Activated effector memory CD4-positive, alpha-beta T cell treated with anti-CD3 and anti-CD28 coated beads, Interleukin-2, amount 50 U/mL, for 16 hours (primary cell): Measurements from ENCODE around the gene STXBP4.

Experiments
- DNase-seq: peaks from one replicate; pipeline ENCODE4 v3.0.0-alpha.2; 2020

Gene STXBP4

DNA sequence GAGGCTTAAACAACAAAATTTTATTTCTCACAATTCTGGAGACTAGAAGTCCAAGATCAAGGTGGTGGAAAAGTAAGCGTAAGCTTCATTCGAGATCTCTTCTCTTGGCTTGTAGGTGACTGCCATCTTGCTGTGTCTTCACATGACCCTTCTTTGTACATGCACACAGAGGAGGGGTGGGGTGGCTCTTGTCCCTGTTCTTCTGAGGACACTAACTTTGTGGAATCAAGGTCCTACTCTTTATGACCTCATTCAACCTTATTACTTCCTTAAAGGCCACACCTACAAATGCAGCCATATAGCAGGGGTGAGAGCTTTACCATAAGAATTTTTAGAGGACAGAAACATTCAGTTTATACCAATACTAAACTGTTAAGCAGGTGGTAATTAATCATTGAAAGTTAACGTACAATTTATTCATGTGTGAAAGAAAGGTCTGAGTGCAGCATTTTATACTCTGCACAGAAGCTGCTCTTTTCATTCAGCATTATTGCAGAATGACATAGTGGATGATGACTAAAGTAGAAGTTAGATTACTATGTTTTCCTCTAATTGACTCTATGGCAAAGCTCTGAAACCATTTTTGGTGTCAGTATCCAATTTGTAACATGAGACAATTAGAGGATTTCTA, 156.3 kb downstream of the STXBP4 start:
- DNase-seq: no peak

DNA sequence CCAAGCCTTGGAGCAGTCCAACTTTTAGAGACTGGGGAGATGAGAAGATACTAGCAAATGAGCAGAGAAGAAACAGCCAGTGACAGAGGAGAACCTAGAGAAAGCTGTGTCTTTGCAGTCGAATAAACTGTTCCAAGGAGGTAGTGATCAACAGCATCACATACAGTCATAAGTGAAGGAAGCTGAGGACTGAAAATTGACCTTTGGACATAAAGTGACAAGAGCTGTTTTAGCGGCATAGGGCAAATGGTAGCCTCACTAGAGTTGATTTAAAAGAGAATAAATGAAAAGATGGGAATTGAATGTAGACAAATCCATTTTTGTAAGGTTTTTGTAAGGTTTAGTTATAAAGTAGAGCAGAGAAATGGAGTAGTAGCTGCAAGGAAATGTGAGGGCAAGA, 165.0 kb downstream of the STXBP4 start:
- DNase-seq: no peak

DNA sequence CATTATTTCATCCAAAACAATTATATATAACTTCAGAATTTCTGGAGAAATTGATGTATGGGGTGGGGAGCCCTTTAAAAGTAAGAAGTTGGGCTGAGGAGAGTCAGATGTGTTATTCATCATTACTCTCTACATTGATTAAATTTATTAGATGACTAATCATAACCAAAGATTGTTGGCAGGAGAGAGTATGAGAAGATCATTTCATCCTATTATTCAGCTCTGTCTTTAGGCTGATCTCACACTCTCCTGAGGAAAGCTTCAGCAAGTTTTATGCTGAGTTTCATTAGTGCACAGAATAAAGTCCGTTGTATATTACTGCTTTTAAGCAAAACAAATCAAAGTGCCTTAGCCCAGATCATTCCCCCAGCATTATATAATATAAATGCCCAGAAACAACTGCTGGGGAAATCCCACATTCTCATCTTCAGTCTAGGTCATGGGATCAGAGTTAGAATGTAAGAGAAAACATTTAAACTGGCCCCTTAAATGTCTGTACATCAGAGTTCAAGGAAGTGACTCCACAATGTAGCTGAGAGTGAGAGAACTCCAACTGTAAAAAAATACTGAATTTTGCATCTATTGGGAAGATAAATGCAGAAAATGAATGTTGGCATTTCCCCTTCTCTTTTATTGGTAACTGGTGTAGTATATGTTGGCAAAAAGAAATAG, 166.1 kb downstream of the STXBP4 start:
- no peak for DNase-seq

DNA sequence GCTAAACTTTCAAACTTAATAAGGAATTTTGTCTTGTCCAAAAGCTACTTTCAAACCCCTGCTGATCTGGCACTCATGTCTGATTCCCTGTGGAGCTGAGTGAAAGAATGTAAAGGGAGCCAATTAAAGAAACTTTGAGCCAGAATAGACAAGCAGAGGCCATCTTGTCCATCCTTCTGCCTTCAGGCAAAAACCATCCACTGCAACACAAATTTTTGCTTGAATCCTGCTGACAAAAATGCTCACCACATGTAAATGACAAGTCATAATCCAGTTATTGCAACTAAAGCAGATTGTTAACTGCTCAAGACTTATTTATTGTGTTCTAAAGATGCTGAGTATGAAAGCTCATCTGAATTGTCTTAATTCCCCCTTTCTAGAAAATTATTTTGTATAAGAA, 172.2 kb downstream of the STXBP4 start:
- DNase-seq: no peak

DNA sequence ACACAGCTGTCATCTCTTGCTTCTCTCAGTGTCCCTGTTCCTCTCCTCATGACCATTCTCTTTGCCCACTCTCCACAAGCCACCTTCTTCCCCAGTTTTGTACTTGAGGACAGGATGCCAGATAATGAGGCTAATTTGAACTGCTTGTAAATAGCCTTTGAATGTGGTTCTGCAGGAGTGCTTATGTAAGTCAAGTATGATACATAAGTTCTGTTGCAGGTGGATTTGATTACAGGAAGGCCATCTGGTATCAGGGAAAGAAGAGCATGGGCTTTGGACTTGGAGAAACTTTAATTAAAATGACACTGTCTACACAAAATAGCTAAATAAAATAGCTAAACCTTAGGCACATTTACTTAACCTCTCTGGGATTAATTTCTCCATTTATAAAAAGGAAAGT, 176.0 kb downstream of the STXBP4 start:
- DNase-seq: no peak

DNA sequence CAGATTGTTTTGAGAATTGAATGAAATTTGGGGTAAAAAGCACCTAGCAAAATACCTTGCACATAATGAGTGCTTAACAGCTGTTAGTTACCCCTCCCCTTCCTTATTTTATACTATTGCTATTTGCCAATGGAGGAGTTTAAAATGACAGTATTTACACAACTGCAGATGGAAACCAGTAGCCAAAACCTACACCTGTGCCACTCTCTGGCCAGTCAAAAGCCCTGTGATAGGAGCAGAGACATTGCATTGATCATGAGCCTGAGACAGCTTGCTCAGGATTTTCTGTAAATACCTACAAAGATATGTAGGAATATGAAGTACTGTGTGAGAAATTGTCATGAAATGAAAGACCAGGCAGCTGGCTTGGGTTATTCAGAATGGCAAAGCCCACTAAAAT, 180.9 kb downstream of the STXBP4 start:
- DNase-seq: no peak

DNA sequence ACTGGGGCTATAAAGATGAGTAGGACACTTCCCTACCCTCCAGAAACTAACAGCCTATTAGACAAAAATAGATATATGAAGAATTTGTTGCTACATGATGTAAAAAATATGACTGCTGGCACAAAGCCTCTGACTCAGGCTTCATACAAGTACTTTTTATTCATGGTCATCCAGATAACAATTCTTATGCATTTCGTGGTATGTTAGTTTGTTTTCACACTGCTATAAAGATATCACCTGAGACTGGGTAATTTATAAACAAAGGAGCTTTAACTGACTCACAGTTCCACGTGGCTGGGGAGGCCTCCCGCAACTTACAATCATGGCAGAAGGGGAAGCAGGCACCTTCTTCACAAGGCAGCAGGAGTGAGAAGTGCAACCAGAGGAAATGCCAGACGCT, 183.7 kb downstream of the STXBP4 start:
- DNase-seq: no peak

DNA sequence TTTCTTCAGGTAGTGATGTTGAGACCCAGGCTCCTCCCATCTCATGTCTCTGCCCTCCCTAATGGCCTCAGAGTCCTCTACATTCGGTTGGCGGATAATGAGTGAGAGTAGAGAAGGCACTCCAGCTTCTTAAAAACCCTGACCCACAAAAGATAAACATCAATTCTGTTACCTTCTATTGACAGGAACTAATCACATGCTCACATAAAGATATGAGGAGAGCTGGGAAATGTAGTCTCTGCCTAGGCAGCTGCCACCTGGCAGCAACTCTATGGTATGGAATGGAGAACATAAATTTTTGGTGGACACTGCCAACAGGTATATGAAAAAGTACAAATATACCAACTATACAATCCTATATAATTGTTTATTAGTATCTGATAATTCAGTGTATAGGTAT, 185.5 kb downstream of the STXBP4 start:
- no peak for DNase-seq

DNA sequence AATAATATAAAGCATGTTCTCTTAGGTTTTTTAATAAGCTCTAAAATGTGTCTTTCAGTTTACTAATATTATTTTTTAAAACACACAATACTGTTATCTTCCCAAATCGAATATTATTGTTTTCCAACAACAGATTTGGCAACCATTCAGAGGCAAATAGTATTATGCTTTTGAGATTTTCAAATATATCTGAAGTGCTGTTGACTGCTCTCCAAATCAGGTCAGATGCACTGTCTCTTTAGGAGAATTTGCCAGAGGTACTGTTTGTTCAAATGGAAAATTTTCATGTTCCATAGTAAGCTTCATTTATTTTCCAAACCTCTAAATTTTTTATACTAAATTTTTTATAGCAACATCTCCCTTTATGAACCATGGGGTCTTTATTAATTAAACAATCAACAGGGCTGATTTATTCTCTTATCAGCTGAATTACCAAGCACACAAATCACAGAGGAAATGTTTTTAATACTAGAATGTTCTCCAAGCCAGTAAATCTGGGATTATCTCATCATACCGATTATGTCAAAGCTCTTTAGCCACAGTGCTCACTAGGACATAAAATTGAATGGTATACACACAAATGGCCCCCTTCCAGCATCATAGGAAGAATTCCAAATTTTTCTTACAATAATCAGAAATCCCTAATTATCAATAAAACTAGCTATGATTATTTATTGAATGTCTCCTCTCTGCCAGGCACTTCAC, 187.4 kb downstream of the STXBP4 start:
- DNase-seq: no peak

DNA sequence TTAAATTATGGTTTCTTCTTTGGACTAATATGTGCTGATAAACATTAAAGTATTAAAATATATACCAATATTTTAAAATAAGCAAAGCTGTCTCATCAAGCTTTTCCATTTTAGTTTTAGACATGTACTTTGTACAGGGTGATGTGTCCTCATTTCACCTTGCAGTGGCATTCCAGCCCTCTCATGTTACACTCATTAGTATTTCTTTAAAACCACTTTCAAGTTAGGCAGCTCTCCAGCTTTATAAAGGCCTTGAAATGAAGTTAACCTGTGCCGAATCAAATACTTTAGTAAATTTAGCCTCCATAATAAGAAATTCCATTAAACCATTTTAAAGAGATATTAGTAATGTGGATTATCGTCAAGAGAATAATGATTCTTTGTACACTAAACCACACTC, 188.6 kb downstream of the STXBP4 start:
- no peak for DNase-seq

DNA sequence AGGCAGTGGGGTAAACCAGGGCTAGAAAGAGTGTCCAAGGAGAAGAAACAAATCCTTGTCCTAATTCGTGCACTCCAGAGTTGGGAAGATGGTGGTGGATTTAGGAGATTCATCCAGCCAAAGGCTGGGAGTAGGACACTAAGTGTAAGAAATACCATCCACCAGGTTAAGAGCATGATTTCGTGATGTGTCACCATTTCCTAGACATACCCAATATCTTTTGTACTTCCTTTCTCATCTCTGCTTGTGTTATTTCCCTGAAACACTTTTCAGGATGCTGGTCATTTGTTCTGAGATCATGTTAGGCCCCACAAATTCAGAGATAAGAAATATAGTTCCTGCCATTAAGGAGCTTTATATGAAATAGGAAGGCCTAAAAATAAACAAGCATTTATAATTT, 189.9 kb downstream of the STXBP4 start:
- DNase-seq: no peak

DNA sequence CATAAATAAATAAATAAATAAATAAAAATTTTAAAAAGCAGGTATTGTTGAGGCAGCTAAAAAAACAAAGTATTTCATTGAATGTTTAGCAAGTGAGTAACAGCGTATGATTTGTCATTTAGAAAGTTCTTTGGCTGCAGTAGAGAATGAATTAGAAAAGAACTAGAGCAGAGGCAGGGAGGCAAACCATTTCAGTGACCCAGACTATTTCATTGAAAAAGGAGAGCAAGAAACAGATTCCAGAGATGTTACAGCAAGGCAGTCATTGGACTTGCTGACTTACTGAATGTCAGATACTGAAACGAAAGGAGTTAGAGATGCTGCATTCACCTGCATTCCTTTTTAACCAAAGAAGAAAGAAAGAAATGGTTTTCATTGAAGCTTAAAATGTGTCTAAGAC, 190.7 kb downstream of the STXBP4 start:
- no peak for DNase-seq

DNA sequence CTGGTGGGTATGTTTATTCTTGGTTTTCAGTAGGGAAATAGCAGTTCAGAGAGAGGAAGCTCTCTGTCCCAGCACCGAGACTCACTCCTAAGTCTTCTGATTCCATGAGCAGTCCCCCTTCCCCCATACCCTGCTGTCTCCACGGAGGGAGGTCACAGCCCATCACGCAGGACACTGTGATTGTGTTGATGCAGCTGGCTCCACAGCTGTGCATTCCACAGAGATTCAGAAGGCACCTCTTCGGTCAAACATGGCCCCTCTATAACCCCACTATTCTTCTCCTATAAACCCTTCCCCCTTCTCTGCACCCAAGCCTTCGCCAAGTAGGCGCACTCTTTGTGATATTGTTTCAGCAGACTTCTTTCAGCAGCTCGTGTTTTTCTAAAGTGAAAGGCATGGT, 191.9 kb downstream of the STXBP4 start:
- no peak for DNase-seq

DNA sequence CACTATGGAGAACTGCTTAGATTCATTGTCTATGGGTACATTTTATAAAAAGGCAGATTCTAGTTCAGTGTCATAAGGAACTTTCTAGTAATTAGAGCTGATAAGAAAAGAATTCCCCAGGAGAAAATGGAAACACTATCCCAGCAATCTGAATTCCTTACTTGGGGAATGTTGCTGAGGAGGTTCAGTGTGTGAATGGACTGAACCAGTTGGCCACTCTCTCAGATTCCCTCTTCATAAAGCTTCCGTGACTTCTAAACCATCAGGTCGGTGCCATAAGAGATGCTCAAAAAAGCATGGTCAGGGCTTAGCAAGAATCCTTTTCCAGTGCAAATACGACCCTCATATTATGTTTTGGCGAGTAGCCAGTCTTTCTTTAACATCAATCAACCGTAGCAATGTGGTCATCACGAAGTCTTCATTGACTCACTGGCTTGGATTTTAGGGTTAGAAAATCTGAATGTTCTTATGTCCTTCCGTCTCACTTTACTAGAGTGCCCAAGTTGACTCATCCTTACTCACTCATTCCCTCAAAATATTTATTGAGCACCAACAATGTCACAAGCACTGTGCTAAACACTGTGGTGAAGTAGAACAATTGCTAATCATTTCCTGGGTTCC, 193.5 kb downstream of the STXBP4 start:
- no peak for DNase-seq

DNA sequence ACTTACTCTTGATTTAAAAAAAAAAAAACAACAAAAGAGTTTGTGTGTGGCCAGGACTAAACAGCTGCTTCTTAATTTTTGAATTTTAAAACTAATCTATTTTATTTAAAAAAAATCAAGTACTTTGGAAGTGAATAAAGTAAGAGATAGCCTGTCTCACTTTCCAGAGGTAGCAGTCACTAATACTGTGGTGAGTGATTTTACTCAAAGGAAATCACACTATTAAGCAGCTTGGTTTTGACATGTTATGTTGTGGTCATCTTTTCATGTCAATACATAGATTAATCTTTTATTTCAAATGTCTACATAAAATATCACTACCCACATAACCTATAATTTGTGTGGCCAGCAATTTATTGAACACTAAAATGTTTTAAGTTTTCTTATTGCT, 194.0 kb downstream of the STXBP4 start:
- DNase-seq: no peak

DNA sequence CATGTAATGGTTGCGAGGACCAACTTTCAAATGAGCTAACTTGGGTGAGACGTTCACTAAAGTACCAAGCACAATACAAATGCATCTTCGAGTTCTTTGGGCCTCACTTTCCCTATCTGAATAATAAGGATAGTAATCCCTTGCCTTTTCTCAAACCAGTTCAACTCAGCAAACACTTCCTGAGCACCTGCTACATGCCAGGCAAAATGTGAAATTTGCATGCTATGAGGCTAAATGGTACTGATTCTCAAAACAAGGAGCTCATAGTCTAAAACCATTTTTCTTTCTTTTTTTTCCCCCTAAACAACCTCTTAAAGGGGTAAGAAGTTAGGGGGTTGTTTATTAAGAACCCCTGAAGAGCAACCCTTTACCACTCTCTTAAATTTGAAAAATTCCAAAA, 194.8 kb downstream of the STXBP4 start:
- no peak for DNase-seq

DNA sequence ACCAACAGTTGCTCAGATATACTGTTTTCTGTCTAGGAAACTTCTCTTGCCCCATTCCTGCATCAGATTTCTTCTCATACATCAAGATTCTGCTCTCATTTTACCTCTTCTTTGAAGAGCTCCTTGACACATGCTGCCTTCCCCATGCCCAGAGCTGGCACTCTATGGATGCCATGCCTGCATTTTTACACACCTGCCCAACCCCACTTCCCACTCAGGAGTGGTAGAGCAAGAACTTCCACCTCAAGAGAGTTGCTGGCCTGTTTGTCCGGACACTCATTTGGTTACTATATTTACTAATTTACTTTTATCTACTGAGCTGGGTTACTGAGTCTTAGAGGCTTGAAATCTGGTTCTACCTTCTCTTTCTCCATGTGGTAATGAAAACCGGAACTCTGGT, 197.9 kb downstream of the STXBP4 start:
- DNase-seq: no peak

DNA sequence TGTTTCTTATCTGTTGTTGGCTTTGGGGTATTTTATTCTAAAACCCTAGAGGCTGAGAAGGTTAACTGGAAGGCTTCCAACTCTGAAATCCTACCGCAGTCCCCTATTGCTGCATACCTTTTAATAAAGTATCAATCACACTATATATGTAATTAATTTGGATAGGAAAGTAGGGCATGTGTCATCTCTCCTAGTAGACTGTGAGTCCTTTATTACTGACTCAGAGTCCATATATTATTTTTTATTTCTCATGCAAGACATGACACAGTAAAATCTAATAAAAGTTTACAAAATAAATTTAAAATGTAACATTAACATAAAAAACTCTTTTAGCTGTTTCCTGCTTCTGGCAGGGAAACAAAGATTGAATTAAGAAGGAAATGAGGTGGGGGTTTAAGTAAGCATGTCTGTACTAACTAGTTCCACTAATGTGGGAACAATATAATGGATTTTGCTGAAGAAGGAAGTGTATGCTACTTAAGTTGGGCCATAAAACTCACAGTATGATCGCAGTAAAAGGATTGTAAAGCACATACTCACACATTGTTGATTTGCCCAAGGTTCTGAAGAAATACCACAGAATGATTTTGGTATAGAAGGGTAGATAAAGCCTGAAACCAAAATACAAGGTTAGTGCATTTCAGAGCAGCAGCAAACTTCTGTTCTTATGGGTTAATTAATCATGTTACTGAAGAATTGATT, 198.6 kb downstream of the STXBP4 start:
- DNase-seq: no peak

DNA sequence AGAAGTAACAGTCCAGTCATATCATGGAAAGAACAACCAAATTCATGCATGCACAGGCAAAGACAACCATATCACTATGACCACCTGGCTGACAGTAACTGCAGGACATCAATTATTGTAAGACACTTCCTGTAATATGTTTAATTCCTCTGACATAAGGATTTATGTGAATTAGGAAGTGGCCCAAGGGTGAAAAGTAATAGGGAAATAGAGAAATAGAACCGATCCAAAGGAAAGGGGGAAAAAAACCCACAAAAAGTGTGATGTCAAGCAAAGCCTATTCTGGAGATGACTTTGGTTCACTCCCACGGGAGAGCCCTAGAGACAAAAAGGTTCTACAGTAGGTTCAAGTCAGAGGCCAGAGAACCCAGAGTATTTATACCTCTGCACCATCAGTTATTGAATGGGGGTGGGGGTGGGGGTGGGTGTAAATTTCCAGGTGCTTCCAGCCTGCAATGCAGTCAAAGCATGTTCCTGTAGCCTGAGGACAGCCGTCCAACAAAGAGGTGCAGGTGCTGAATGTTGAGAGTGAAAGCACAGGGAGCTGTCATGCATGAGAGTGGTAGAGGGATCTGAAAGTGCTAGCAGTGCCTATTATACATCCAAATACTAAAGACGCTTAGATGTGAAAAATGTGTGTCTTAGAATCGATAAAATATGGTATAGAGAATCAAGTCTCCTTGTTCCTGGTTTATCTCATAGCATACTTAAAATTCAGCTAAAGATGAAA, 200.6 kb downstream of the STXBP4 start:
- no peak for DNase-seq

DNA sequence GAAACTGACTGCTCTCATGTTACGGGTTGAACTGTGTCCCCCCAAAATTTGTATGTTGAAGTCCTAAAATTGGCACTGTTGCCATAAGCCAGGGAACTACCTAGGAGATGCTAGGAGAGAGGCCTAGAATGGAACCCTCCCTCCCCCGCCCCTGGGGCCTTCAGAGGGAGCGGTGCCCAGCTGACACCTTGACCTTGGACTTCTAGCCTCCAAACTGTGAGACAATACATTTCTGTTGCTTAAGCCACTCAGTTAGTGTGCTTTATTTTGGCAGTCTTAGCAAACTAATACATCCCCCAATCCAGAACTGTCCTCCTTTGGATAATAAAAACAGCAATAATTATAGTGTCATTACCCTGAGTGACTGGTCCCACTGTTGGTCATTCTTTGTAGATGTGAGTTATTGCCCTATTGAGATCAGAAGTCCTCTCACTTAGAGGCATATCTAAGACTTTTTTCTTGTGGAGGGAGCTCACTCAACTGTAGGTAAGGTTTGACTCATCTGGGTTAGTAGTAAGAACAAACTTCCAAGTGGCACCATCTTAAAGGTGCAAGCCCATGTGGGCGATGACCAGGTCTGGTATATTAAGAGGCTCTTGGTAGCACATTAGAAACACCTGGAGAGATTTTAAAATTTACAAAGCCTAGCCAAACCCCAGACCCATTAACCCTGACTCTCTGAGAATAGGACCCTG, 203.2 kb downstream of the STXBP4 start:
- DNase-seq: no peak

DNA sequence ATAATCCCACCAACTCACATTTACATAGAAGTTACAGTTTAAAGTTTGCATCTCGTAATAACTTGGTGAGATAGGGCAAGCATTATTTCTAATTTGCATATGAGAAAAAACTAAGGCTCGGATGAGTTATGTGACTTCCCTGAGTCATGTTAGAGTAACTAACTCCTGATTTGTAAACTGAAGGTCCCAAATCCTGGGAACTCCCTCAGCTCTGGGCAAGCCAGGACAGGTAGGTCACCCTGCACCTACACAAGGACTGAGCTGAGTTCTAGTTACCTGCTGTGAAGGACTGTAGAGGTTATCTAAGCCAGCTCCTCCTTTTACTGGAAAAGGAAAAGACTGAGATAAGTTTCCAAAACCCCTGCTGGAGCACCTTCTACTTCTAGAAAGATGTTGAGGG, 204.0 kb downstream of the STXBP4 start:
- DNase-seq: no peak

DNA sequence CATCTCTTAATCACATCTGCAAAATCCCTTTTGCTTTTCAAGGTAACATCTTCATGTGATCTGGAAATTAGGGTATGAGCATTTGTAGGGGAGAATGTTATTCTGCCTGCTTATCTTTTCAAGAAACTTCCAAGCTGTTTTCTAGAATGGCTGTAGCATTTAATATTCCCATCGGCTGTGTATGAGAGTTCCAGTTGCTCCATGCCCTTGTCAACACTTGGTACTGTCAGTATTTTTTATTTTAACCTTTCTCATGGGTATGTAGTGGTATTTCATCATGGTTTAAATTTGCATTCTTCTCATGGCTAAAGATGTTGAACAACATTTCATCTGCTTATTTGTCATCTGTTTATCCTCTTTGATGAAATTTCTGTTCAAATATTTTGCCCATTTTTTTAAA, 205.6 kb downstream of the STXBP4 start:
- no peak for DNase-seq
